Common myeloid progenitor, CD34-positive (primary cell): Measurements from ENCODE around the gene PLCXD1.
A peak's percentile ranks its signal among the peaks of the same experiment; 100 is the strongest.

Experiments
- CTCF ChIA-PET: fragments of 350-600 bp; sonication (Branson Sonifier 250); formaldehyde crosslinking; loops from one replicate; lab custom pipeline; 2021; ENCODE audit warnings: antibody characterized with exemption; lab: Charles Lee
- POLR2A ChIA-PET: fragments of 350-600 bp; sonication (Branson Sonifier 250); formaldehyde crosslinking; loops from one replicate; lab custom pipeline; 2021; ENCODE audit warnings: antibody characterized with exemption; lab: Charles Lee
- DNase-seq, 3 donors: peaks; one replicate each; pipeline versions ENCODE4 v3.0.0 to v3.0.0-alpha.2; 2013
- H3K27ac ChIP-seq, 2 experiments: 1 replicate in 1 of 2; 2 replicates in 1 of 2; pipeline ENCODE4 v1.7.0; 2013; ENCODE audit warnings: inconsistent platforms in 2 of 2, low read length in 2 of 2, mild to moderate bottlenecking in 2 of 2, low read depth in 1 of 2, moderate library complexity in 1 of 2; ENCODE audit not compliant: severe bottlenecking in 2 of 2, insufficient read depth in 1 of 2, poor library complexity in 1 of 2
- H3K27me3 ChIP-seq, 5 experiments: replicated peaks in 2 of 5; 1 replicate in 3 of 5; 2 replicates in 2 of 5; pipeline versions ENCODE4 v1.6.1 to v1.7.0; 2013; ENCODE audit warnings: low read length in 4 of 5, mild to moderate bottlenecking in 2 of 5, moderate library complexity in 2 of 5, inconsistent platforms in 1 of 5; ENCODE audit not compliant: insufficient read depth in 5 of 5, control insufficient read depth in 4 of 5
- H3K36me3 ChIP-seq, 4 experiments: 1 replicate in 2 of 4; 2 replicates in 2 of 4; pipeline versions ENCODE4 v1.6.1 to v1.7.0; 2013; ENCODE audit warnings: low read length in 3 of 4, control low read depth in 1 of 4, mild to moderate bottlenecking in 1 of 4; ENCODE audit not compliant: control insufficient read depth in 4 of 4, insufficient read depth in 4 of 4
- H3K4me1 ChIP-seq, 4 experiments: 1 replicate in 3 of 4; 2 replicates in 1 of 4; pipeline versions ENCODE4 v1.6.1 to v1.7.1; 2013; ENCODE audit warnings: low read length in 3 of 4, mild to moderate bottlenecking in 3 of 4, control low read depth in 1 of 4, inconsistent platforms in 1 of 4, moderate library complexity in 1 of 4; ENCODE audit not compliant: control insufficient read depth in 4 of 4, insufficient read depth in 4 of 4; ENCODE audit errors: control extremely low read depth in 1 of 4
- H3K4me3 ChIP-seq, 7 experiments: 1 replicate in 4 of 7; 2 replicates in 3 of 7; pipeline versions ENCODE4 v1.5.1 to v1.7.0; 2013; ENCODE audit warnings: mild to moderate bottlenecking in 7 of 7, low read length in 6 of 7, moderate library complexity in 6 of 7, inconsistent platforms in 2 of 7, low read depth in 2 of 7, control low read depth in 1 of 7; ENCODE audit not compliant: insufficient read depth in 4 of 7, control insufficient read depth in 1 of 7; ENCODE audit errors: extremely low read depth in 1 of 7
- H3K9me3 ChIP-seq, 5 experiments: 1 replicate in 4 of 5; 2 replicates in 1 of 5; pipeline versions ENCODE4 v1.6.1 to v1.7.1; 2013; ENCODE audit warnings: low read length in 4 of 5, mild to moderate bottlenecking in 2 of 5, inconsistent platforms in 1 of 5, low read depth in 1 of 5, moderate library complexity in 1 of 5; ENCODE audit not compliant: control insufficient read depth in 4 of 5, insufficient read depth in 2 of 5; ENCODE audit errors: control extremely low read depth in 1 of 5
- WGBS: methylation state at CpG from one replicate; pipeline ENCODE4 v1.1.5; 2013; ENCODE audit not compliant: insufficient coverage; 5-methylcytosine and 5-hydroxymethylcytosine counted together

The PLCXD1 gene

GRCh38 chrX:338281-338835, 57.2 kb downstream of the PLCXD1 start:
- CTCF ChIA-PET = no interaction called here
- 93% methylated on average over 47 of the region's 53 CpGs for WGBS
- peaks cover 0 to 7% (median 0%) of the 10 kb centered on the region in 5 experiments for H3K9me3 ChIP-seq

GRCh38 chrX:338836-339400, 57.7 kb downstream of the PLCXD1 start:
- peak in 2 of 3 donors; percentile 44 to 46 for DNase-seq
- Histone ChIP-seq H3K27me3 (no peaks in the 10 kb centered on the region), H3K9me3 (peaks cover 0 to 7% (median 0%) of the 10 kb centered on the region in 5 experiments), H3K4me1 (no peaks in the 10 kb centered on the region), H3K36me3 (peaks cover 7 to 52% (median 22%) of the 10 kb centered on the region in 4 experiments), H3K27ac (no peak overlapping the region), H3K4me3 (no peak overlapping the region)
- ChIA-PET POLR2A (no interaction called here), CTCF (no interaction called here)
- WGBS = 96% methylated on average over 39 of the region's 44 CpGs

More at GRCh38 chrX:338281-338835, 57.2 kb downstream of the PLCXD1 start:
- POLR2A ChIA-PET = no interaction called here
- no peak overlapping the region for H3K4me3 ChIP-seq
- no peak overlapping the region for H3K27ac ChIP-seq
- DNase-seq = no peak
- no peaks in the 10 kb centered on the region for H3K4me1 ChIP-seq
- no peaks in the 10 kb centered on the region for H3K27me3 ChIP-seq
- H3K36me3 ChIP-seq = peaks cover 7 to 56% (median 23%) of the 10 kb centered on the region in 4 experiments

DNA sequence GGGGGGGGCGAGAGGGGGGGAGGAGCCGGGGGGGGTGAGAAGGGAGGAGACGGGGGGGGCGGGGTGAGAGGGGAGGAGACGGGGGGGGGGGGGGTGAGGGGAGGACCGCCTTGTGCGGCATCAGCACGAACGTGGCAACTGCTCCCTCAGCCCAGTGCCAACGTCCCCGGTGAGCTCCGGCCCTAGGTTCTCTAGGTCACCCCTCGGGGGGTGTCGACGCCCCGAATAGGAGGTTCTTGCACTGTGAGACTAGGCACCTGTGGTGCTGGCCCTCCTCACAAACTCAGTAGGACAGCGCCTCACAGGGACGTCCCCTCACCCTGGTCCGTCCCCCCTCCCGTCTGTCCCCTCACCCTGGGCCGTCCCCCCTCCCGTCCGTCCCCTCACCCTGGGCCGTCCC, 58.9 kb downstream of the PLCXD1 start:
- Histone ChIP-seq H3K4me3 (no peak overlapping the region), H3K9me3 (peaks cover 0 to 16% (median 9%) of the 10 kb centered on the region in 5 experiments), H3K36me3 (peaks cover 8 to 54% (median 29%) of the 10 kb centered on the region in 4 experiments), H3K27ac (no peak overlapping the region), H3K4me1 (no peaks in the 10 kb centered on the region), H3K27me3 (no peaks in the 10 kb centered on the region)
- ChIA-PET POLR2A (no interaction called here), CTCF (no interaction called here)
- DNase-seq = no peak
- WGBS = 77% methylated on average over 11 of the region's 24 CpGs

GRCh38 chrX:340641-341423, 59.7 kb downstream of the PLCXD1 start:
- 95% methylated on average over 31 of the region's 52 CpGs for WGBS
- Histone ChIP-seq H3K27ac (no peak overlapping the region), H3K36me3 (peaks cover 8 to 53% (median 31%) of the 10 kb centered on the region in 4 experiments), H3K4me1 (no peaks in the 10 kb centered on the region), H3K4me3 (no peak overlapping the region), H3K27me3 (no peaks in the 10 kb centered on the region), H3K9me3 (peaks cover 0 to 19% (median 9%) of the 10 kb centered on the region in 5 experiments)
- ChIA-PET POLR2A (no interaction called here), CTCF (no interaction called here)
- no peak for DNase-seq

DNA sequence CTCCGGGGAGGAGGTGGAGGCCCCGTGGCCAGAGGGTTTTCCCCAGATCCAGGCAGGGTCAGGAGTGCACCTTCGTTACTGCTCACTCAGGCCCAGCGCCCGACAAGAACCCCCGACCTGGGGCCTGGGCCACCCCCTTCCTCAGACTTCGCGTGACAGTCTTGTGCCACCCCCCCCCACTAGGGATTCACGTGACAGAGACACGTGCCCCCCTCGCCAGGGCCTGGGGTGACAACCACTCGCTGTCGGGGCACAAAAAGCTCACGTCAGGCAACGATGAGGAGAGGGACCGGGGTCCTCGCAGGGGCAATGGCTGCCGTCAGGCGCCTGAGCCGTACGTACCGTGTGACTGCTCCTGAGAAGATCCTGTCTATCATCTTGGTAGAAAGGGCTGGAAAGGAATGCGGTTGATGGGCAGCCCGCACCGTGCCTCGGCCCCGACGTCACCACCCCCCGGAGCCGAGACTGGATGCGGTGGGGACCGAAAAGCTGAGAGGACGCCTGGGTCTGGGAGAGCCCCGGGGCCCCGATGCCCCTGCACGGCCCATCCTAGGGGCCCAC, 60.4 kb downstream of the PLCXD1 start:
- H3K4me3 ChIP-seq = no peak overlapping the region
- no peaks in the 10 kb centered on the region for H3K4me1 ChIP-seq
- POLR2A ChIA-PET = no interaction called here
- CTCF ChIA-PET = no interaction called here
- H3K27ac ChIP-seq = no peak overlapping the region
- no peaks in the 10 kb centered on the region for H3K27me3 ChIP-seq
- peaks cover 8 to 55% (median 31%) of the 10 kb centered on the region in 4 experiments for H3K36me3 ChIP-seq
- 96% methylated on average over 31 of the region's 36 CpGs for WGBS
- DNase-seq = no peak
- peaks cover 0 to 19% (median 9%) of the 10 kb centered on the region in 5 experiments for H3K9me3 ChIP-seq

DNA sequence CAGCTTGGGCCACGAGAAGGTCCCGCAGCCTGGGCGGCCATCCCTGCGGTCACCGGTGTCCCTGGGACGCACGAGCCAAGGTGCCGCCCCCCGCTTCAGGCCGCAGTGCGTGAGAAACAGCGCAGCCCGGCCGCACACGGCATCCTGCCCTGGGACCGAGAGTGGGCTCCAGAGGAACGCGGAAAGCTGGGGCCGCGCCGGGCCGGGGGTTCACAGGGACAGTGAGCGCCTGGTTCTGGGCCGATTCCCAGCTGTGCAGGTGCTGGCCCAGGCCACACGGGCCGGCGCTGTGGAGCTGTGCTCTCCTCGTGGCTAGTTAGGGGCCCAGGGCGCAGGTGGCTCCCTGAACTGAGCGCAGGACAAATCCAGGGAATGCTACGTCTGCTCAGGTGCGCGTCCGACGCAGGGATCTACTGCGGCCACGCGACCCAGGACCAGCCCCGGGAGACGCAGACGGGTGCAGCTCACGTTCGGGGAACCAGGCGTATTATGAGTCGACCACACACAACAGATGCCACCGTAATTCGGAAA, 63.3 kb downstream of the PLCXD1 start:
- Histone ChIP-seq H3K4me3 (no peak overlapping the region), H3K27ac (no peak overlapping the region), H3K9me3 (peaks cover 0 to 24% (median 9%) of the 10 kb centered on the region in 5 experiments), H3K27me3 (no peaks in the 10 kb centered on the region), H3K4me1 (peaks cover 0 to 1% (median 0%) of the 10 kb centered on the region in 4 experiments), H3K36me3 (peaks cover 2 to 47% (median 27%) of the 10 kb centered on the region in 4 experiments)
- DNase-seq = no peak
- 98% methylated on average over 37 of the region's 47 CpGs for WGBS
- CTCF ChIA-PET = no interaction called here
- POLR2A ChIA-PET = no interaction called here
